Tibial nerve (tissue), 3 donors: ENCODE results near the gene RMI2.

Experiments
- POLR2A ChIP-seq, 2 donors: fragments of 450-650 bp; IDR thresholded peaks; one replicate each; pipeline ENCODE4 v1.6.1; 2017; ENCODE audit warnings: antibody characterized with exemption in 2 of 2, mild to moderate bottlenecking in 2 of 2, moderate library complexity in 2 of 2
- TF ChIP-seq, protein P1 (sequence below), 5 experiments: fragments of 200-600 bp in 3 of 5; fragments of 450-650 bp in 2 of 5; sonication (generic) in 3 of 5; IDR thresholded peaks; one replicate each; pipeline ENCODE4 v1.5.1; 2016 to 2019; ENCODE audit warnings: antibody characterized with exemption in 5 of 5, mild to moderate bottlenecking in 3 of 5, moderate library complexity in 2 of 5

DNA sequence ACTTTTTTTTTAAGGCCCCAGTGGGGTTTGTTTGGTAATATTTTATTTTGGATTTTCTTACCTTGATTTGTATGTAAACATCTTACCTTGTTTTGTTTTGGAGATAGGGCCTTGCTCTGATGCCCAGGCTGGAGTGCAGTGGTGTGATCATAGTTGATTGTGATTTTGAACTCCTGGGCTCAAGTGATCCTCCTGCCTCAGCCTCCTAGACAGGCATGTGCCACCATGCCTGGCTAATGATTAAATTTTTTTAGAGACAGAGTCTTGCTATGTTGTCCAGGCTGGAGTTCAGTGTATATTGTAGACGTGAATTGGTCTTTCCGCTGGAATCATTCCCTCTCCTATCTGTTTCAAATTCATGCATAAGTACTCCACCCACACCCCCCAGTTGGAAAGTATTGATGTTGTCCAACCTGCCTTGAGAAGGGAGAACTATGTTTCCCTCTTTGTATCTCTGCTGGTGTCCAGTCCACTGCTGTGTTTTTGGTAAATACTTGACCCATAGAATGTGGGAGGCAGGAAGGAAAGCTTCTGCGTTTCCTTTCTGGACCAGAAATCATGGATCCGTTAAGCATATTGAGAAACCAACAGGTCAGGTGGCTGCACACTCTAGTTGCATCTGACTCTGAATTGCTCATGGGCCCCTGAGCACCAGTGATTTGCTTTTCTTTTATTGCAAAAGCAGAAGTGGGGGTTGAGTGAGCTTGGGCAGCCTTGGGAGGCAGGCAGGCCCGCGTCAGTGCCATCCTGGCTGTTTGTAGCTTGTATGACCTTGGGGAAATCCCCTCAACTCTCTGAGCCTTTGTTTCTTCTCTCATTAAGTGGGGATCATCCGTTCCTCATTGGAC is 25.0 kb downstream of the RMI2 start:
- TF ChIP-seq, protein P1, sequence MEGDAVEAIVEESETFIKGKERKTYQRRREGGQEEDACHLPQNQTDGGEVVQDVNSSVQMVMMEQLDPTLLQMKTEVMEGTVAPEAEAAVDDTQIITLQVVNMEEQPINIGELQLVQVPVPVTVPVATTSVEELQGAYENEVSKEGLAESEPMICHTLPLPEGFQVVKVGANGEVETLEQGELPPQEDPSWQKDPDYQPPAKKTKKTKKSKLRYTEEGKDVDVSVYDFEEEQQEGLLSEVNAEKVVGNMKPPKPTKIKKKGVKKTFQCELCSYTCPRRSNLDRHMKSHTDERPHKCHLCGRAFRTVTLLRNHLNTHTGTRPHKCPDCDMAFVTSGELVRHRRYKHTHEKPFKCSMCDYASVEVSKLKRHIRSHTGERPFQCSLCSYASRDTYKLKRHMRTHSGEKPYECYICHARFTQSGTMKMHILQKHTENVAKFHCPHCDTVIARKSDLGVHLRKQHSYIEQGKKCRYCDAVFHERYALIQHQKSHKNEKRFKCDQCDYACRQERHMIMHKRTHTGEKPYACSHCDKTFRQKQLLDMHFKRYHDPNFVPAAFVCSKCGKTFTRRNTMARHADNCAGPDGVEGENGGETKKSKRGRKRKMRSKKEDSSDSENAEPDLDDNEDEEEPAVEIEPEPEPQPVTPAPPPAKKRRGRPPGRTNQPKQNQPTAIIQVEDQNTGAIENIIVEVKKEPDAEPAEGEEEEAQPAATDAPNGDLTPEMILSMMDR (IDR thresholded peaks at IDR 0.05): no peak
- no peak for TF ChIP-seq POLR2A (IDR thresholded peaks at IDR 0.05)
